B cell (primary cell): ENCODE data around the gene HTR2A. TPM values are rescaled to one million over a fixed set of nuclear protein-coding genes. Genes with fewer than 3 reads are reported as not detected.

ENCODE experiments used
- ATAC-seq: fragments of 200-7000 bp; cut with Tn5 transposase; one replicate; pipeline ENCODE4 v1.10.0; 2021; ENCODE audit warnings: low read depth, mild to moderate bottlenecking, moderate number of reproducible peaks, moderate library complexity
- CTCF ChIA-PET: fragments of 350-600 bp; sonication (Branson Sonifier 250); formaldehyde crosslinking; loops from one replicate; lab custom pipeline; 2021; ENCODE audit warnings: antibody characterized with exemption, inconsistent platforms; lab: Charles Lee
- POLR2A ChIA-PET: fragments of 350-600 bp; sonication (Branson Sonifier 250); formaldehyde crosslinking; loops from one replicate; lab custom pipeline; 2021; ENCODE audit warnings: antibody characterized with exemption; lab: Charles Lee
- DNase-seq: peaks from one replicate; pipeline ENCODE4 v3.0.0; 2013
- H2AFZ ChIP-seq: 2 replicates; pipeline ENCODE4 v1.6.1; 2012; ENCODE audit warnings: mild to moderate bottlenecking, low read depth, low read length; ENCODE audit not compliant: insufficient read depth, poor library complexity, severe bottlenecking
- H3K27ac ChIP-seq, 2 donors: 1 replicate in 1 of 2; 2 replicates in 1 of 2; pipeline ENCODE4 v1.5.1; 2012 to 2013; ENCODE audit warnings: low read length in 2 of 2, mild to moderate bottlenecking in 2 of 2, moderate library complexity in 1 of 2
- H3K27me3 ChIP-seq, 4 experiments: fragments of 200-600 bp in 1 of 4; sonication (generic) in 1 of 4; replicated peaks in 1 of 4; 1 replicate in 2 of 4; 2 replicates in 2 of 4; pipeline versions ENCODE4 v1.6.1 to v1.7.0; 2013 to 2016; ENCODE audit warnings: low read length in 3 of 4, mild to moderate bottlenecking in 2 of 4, mixed read lengths in 1 of 4, moderate library complexity in 1 of 4; ENCODE audit not compliant: insufficient read depth in 4 of 4, control insufficient read depth in 3 of 4; ENCODE audit errors: control extremely low read depth in 1 of 4
- H3K36me3 ChIP-seq, 2 experiments: replicated peaks in 1 of 2; 1 replicate in 1 of 2; 2 replicates in 1 of 2; pipeline versions ENCODE4 v1.6.1 to v1.7.1; 2013; ENCODE audit warnings: low read length in 1 of 2; ENCODE audit not compliant: insufficient read depth in 2 of 2, control insufficient read depth in 1 of 2; ENCODE audit errors: control extremely low read depth in 1 of 2, extremely low read depth in 1 of 2
- H3K4me1 ChIP-seq, 2 donors: fragments of 200-600 bp in 1 of 2; sonication (generic) in 1 of 2; 1 replicate in 1 of 2; 2 replicates in 1 of 2; pipeline versions ENCODE4 v1.5.1 to v1.6.1; 2013 to 2017; ENCODE audit warnings: low read length in 2 of 2; ENCODE audit not compliant: control insufficient read depth in 2 of 2, insufficient read depth in 2 of 2
- H3K4me2 ChIP-seq: replicated peaks from 2 replicates; pipeline ENCODE3; 2012; ENCODE audit warnings: mild to moderate bottlenecking, low read depth, low read length; ENCODE audit not compliant: poor library complexity, severe bottlenecking
- H3K4me3 ChIP-seq, 5 experiments: fragments of 200-600 bp in 1 of 5; sonication (generic) in 1 of 5; 1 replicate in 3 of 5; 2 replicates in 2 of 5; pipeline versions ENCODE4 v1.5.1 to v1.7.0; 2011 to 2016; ENCODE audit warnings: low read length in 4 of 5, mild to moderate bottlenecking in 4 of 5, low read depth in 2 of 5, control low read depth in 1 of 5, moderate library complexity in 1 of 5; ENCODE audit not compliant: insufficient read depth in 1 of 5; ENCODE audit errors: control extremely low read depth in 1 of 5, extremely low read depth in 1 of 5
- H3K79me2 ChIP-seq: fragments of 200-600 bp; sonication (generic); one replicate; pipeline ENCODE4 v1.6.0; 2016; ENCODE audit warnings: low read length; ENCODE audit not compliant: control insufficient read depth, insufficient read depth
- H3K9ac ChIP-seq: fragments of 200-600 bp; sonication (generic); 2 replicates; pipeline ENCODE4 v1.6.1; 2017; ENCODE audit warnings: mild to moderate bottlenecking, low read length, moderate library complexity
- H3K9me3 ChIP-seq, 3 donors: one replicate each; pipeline versions ENCODE4 v1.6.1 to v1.7.1; 2013; ENCODE audit warnings: low read length in 2 of 3; ENCODE audit not compliant: control insufficient read depth in 2 of 3, insufficient read depth in 1 of 3; ENCODE audit errors: control extremely low read depth in 1 of 3
- H4K20me1 ChIP-seq: 2 replicates; pipeline ENCODE4 v1.6.0; 2012; ENCODE audit warnings: mild to moderate bottlenecking, low read length; ENCODE audit not compliant: insufficient read depth, control insufficient read depth, poor library complexity, severe bottlenecking
- H3K27ac Mint-ChIP-seq: one replicate; pipeline ENCODE4 v1.8.0; 2021; ENCODE audit warnings: mixed read lengths
- H3K27me3 Mint-ChIP-seq: one replicate; pipeline ENCODE4 v1.8.0; 2021; ENCODE audit warnings: mixed read lengths
- H3K4me1 Mint-ChIP-seq: one replicate; pipeline ENCODE4 v1.8.0; 2021; ENCODE audit warnings: mixed read lengths
- H3K4me3 Mint-ChIP-seq: one replicate; pipeline ENCODE4 v1.8.0; 2021; ENCODE audit warnings: mixed read lengths
- H3K9me3 Mint-ChIP-seq: one replicate; pipeline ENCODE4 v1.8.0; 2022; ENCODE audit warnings: mixed read lengths; ENCODE audit not compliant: insufficient read depth
- CTCF ChIP-seq: fragments of 200-600 bp; IDR thresholded peaks from one replicate; pipeline ENCODE4 v1.8.0; 2022; ENCODE audit warnings: antibody characterized with exemption, mild to moderate bottlenecking
- EZH2 ChIP-seq: IDR thresholded peaks from 2 replicates; pipeline ENCODE4 v1.6.1; 2012; ENCODE audit warnings: borderline replicate concordance, low read depth, mild to moderate bottlenecking, moderate library complexity, low read length; ENCODE audit not compliant: insufficient read depth, poor library complexity, severe bottlenecking
- WGBS: methylation state at CpG from one replicate; pipeline ENCODE4 v1.1.5; 2013; ENCODE audit warnings: missing lambda C conversion rate; ENCODE audit not compliant: insufficient coverage; 5-methylcytosine and 5-hydroxymethylcytosine counted together
- intact Hi-C: fragments of 100-400 bp; cut with micrococcal nuclease; formaldehyde crosslinking; loops from one replicate; pipeline ENCODE4 v1.10.0; 2022
- polyA plus RNA-seq: library from polyadenylated mRNA; depleted of rRNA; stranded (reverse); fragments of >200 nt; gene quantifications from 2 replicates; pipeline ENCODE4 v1.2.3, GENCODE V29; 2012
- total RNA-seq, 2 donors: library from RNA; stranded (reverse); fragments of 120-200 nt in 1 of 2; gene quantifications; 1 replicate in 1 of 2; 2 replicates in 1 of 2; pipeline versions ENCODE4 v1.2.3 to v1.2.4, GENCODE V29; 2013 to 2022

The HTR2A gene
- total and polyA plus RNA-seq, 2 donors (not counting 1 experiment from before 2014, with no cell fraction given), result not detected

DNA sequence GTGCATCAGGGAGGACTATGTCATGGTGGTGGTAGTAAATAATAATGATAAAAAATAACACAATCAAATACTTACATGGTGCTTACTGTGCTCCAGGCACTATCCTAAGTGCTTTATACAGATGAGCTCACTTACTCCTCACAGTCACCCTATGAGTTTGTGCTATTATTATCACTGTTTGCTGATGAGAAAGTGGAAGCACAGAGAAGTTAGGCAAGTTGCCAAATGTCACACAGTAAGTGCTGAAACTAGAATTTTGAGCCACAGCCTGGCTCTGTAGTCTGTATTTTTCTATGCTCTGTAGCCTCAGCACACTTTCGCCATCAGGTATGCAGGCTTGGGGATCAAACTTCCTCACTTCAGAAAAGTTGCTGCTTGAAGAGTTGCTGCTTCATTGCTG is 46.6 kb downstream of the HTR2A start:
- Mint-ChIP-seq H3K27ac (no peak overlapping the region), H3K4me3 (no peak overlapping the region), H3K4me1 (no peaks in the 10 kb centered on the region), H3K27me3 (peaks cover 21% of the 10 kb centered on the region), H3K9me3 (no peaks in the 10 kb centered on the region)
- H4K20me1 ChIP-seq, result no peaks in the 10 kb centered on the region
- ATAC-seq (no peak), DNase-seq (no peak)
- H3K9ac ChIP-seq, result no peak overlapping the region
- TF ChIP-seq CTCF (no peak), EZH2 (no peak)
- POLR2A ChIA-PET, result no interaction called here
- peaks cover 0 to 4% (median 0%) of the 10 kb centered on the region in 4 experiments for H3K27me3 ChIP-seq
- no peak overlapping the region for H3K4me3 ChIP-seq
- H3K4me2 ChIP-seq, result no peak overlapping the region
- H3K9me3 ChIP-seq, result no peaks in the 10 kb centered on the region
- H2AFZ ChIP-seq, result no peak overlapping the region
- intact Hi-C loops, result no loop called here
- 92% methylated on average over 1 of the region's 1 CpG for whole genome bisulfite sequencing
- H3K27ac ChIP-seq, result no peak overlapping the region
- H3K36me3 ChIP-seq, result no peaks in the 10 kb centered on the region
- H3K4me1 ChIP-seq, result no peaks in the 10 kb centered on the region
- H3K79me2 ChIP-seq, result no peaks in the 10 kb centered on the region
- CTCF ChIA-PET, result no interaction called here

DNA sequence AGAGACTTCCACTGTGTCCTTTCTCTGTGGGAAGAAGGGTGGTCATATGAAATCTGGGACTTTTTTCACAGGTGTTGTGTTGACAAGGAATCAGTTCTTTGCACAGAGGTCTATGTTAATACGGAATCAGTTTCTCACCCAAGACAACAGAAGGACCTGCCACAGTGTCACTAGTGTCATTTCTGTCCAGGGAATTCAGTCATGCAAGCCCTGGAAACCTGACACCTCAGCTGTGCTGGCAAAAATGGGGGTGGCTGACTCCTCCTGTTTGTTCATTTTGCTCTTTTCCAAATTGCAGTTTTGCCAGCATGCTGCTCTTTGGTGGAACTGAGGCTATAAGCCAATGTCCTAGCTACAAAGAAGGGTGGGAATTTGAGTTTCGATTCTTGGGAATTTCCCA is 50.1 kb downstream of the HTR2A start:
- DNase-seq, result no peak
- no peak for TF ChIP-seq EZH2
- no peak for TF ChIP-seq CTCF
- Histone ChIP-seq H3K9ac (no peak overlapping the region), H3K27me3 (no peaks in the 10 kb centered on the region), H3K79me2 (no peaks in the 10 kb centered on the region), H3K36me3 (no peaks in the 10 kb centered on the region), H3K4me1 (no peaks in the 10 kb centered on the region), H3K9me3 (no peaks in the 10 kb centered on the region), H3K4me3 (no peak overlapping the region), H3K4me2 (no peak overlapping the region), H4K20me1 (no peaks in the 10 kb centered on the region), H3K27ac (no peak overlapping the region), H2AFZ (no peak overlapping the region)
- WGBS, result no CpG with 5 or more reads among the region's 2 CpGs
- Mint-ChIP-seq H3K27ac (no peak overlapping the region), H3K27me3 (peaks cover 16% of the 10 kb centered on the region), H3K9me3 (no peaks in the 10 kb centered on the region), H3K4me3 (no peak overlapping the region), H3K4me1 (no peaks in the 10 kb centered on the region)
- intact Hi-C loops, result no loop called here
- ChIA-PET CTCF (no interaction called here), POLR2A (interaction anchor here (0.6 kb wide), 1 partner anchor 8 kb away, joined by 3 read pairs; no protein-coding TSS in a partner anchor)
- no peak for ATAC-seq
